ENCODE results near the gene PHF20.
A peak's percentile ranks its signal among the peaks of the same experiment; 100 is the strongest.
"Not testable (repeated sequence)": the region's sequence is repeated elsewhere in the genome, so short reads cannot be mapped to it uniquely, and the experiment has no call there.

The PHF20 gene

GRCh38 chr20:35929301-35929700 is 157.5 kb downstream of the PHF20 start:
- no peak for TF ChIP-seq JUND (IDR thresholded peaks at IDR 0.05; ENCODE audit: low read depth)
- in situ Hi-C loops (cut with HindIII; ENCODE audit: low pct_unique_long_range_greater_than_20kb, low sequenced_read_pairs): no loop called here
- DNase-seq (ENCODE audit: low read depth in 1 of 2, low spot score in 1 of 2): peak in 1 of 2 experiments; percentile 54

GRCh38 chr20:35934050-35934449 is 162.2 kb downstream of the PHF20 start:
- in situ Hi-C loops (cut with HindIII; ENCODE audit: low pct_unique_long_range_greater_than_20kb, low sequenced_read_pairs): no loop called here
- no peak for DNase-seq (ENCODE audit: low read depth in 1 of 2, low spot score in 1 of 2)
- TF ChIP-seq JUND (IDR thresholded peaks at IDR 0.05; ENCODE audit: low read depth): no peak

- no peak for TF ChIP-seq JUND (IDR thresholded peaks at IDR 0.05; ENCODE audit: low read depth)
- in situ Hi-C loops (cut with HindIII; ENCODE audit: low pct_unique_long_range_greater_than_20kb, low sequenced_read_pairs): no loop called here
- no peak for DNase-seq (ENCODE audit: low read depth in 1 of 2, low spot score in 1 of 2)
Measured at GRCh38 chr20:35939264-35939663, 167.4 kb downstream of the PHF20 start.

GRCh38 chr20:35941620-35942019 is 169.8 kb downstream of the PHF20 start:
- in situ Hi-C loops (cut with HindIII; ENCODE audit: low pct_unique_long_range_greater_than_20kb, low sequenced_read_pairs): no loop called here
- DNase-seq (ENCODE audit: low read depth in 1 of 2, low spot score in 1 of 2): no peak
- TF ChIP-seq JUND (IDR thresholded peaks at IDR 0.05; ENCODE audit: low read depth): no peak

GRCh38 chr20:35942243-35942642 is 170.4 kb downstream of the PHF20 start:
- in situ Hi-C loops (cut with HindIII; ENCODE audit: low pct_unique_long_range_greater_than_20kb, low sequenced_read_pairs): no loop called here
- peak in 1 of 2 experiments; percentile 33 for DNase-seq (ENCODE audit: low read depth in 1 of 2, low spot score in 1 of 2)
- TF ChIP-seq JUND (IDR thresholded peaks at IDR 0.05; ENCODE audit: low read depth): no peak

GRCh38 chr20:35947489-35947888 is 175.7 kb downstream of the PHF20 start:
- no peak for TF ChIP-seq JUND (IDR thresholded peaks at IDR 0.05; ENCODE audit: low read depth)
- in situ Hi-C loops (cut with HindIII; ENCODE audit: low pct_unique_long_range_greater_than_20kb, low sequenced_read_pairs): no loop called here
- DNase-seq (ENCODE audit: low read depth in 1 of 2, low spot score in 1 of 2): peak in 1 of 2 experiments; percentile 72

- in situ Hi-C loops (cut with HindIII; ENCODE audit: low pct_unique_long_range_greater_than_20kb, low sequenced_read_pairs): no loop called here
- TF ChIP-seq JUND (IDR thresholded peaks at IDR 0.05; ENCODE audit: low read depth): no peak
- DNase-seq (ENCODE audit: low read depth in 1 of 2, low spot score in 1 of 2): no peak
Measured at GRCh38 chr20:35947907-35948306, 176.1 kb downstream of the PHF20 start.

GRCh38 chr20:35950093-35950492 is 178.3 kb downstream of the PHF20 start:
- no peak for TF ChIP-seq JUND (IDR thresholded peaks at IDR 0.05; ENCODE audit: low read depth)
- in situ Hi-C loops (cut with HindIII; ENCODE audit: low pct_unique_long_range_greater_than_20kb, low sequenced_read_pairs): no loop called here
- DNase-seq (ENCODE audit: low read depth in 1 of 2, low spot score in 1 of 2): no peak

- DNase-seq (ENCODE audit: low read depth in 1 of 2, low spot score in 1 of 2); in situ Hi-C loops (cut with HindIII; ENCODE audit: low pct_unique_long_range_greater_than_20kb, low sequenced_read_pairs): not testable (repeated sequence)
Measured at GRCh38 chr20:35952080-35952479, 180.3 kb downstream of the PHF20 start.

GRCh38 chr20:35952480-35953386 is 180.9 kb downstream of the PHF20 start:
- DNase-seq (ENCODE audit: low read depth in 1 of 2, low spot score in 1 of 2): peak; percentile 41 to 52
- no peak for TF ChIP-seq JUND (IDR thresholded peaks at IDR 0.05; ENCODE audit: low read depth)
- in situ Hi-C loops (cut with HindIII; ENCODE audit: low pct_unique_long_range_greater_than_20kb, low sequenced_read_pairs): no loop called here

- TF ChIP-seq JUND (IDR thresholded peaks at IDR 0.05; ENCODE audit: low read depth): no peak; the same call in 1 of the 2 replicates
- in situ Hi-C loops (cut with HindIII; ENCODE audit: low pct_unique_long_range_greater_than_20kb, low sequenced_read_pairs): no loop called here
- peak; percentile 15 to 39 for DNase-seq (ENCODE audit: low read depth in 1 of 2, low spot score in 1 of 2)
Measured at GRCh38 chr20:35953387-35954199, 181.8 kb downstream of the PHF20 start.

- in situ Hi-C loops (cut with HindIII; ENCODE audit: low pct_unique_long_range_greater_than_20kb, low sequenced_read_pairs): no loop called here
- TF ChIP-seq JUND (IDR thresholded peaks at IDR 0.05; ENCODE audit: low read depth): no peak; the same call in 1 of the 2 replicates
- DNase-seq (ENCODE audit: low read depth in 1 of 2, low spot score in 1 of 2): peak; percentile 94 to 100
Measured at GRCh38 chr20:35954200-35954906, 182.5 kb downstream of the PHF20 start, which contains the start of gene SCAND1. Gene SCAND1, minus strand, starts transcription at chr20:35954502. Its CDS starts 218 bp downstream, at chr20:35954284.
